Left renal cortex interstitium (tissue), 4 donors: ENCODE measurements around the gene SRP68. TPM values are rescaled to one million over a fixed set of nuclear protein-coding genes. Genes with fewer than 3 reads are reported as not detected.

ENCODE experiments used
- DNase-seq, 4 donors: peaks; one replicate each; pipeline ENCODE4 v3.0.0-alpha.2; 2013; ENCODE audit warnings: low read depth in 4 of 4, low spot score in 2 of 4, missing footprints in 1 of 4
- polyA plus RNA-seq, 4 donors: library from polyadenylated mRNA; unstranded; fragments of 120-200 nt; gene quantifications; one replicate each; pipeline ENCODE4 v1.2.1, GENCODE V29; 2013; ENCODE audit not compliant: insufficient read length in 4 of 4

The SRP68 gene
- polyA plus RNA-seq, 4 donors: 95.3 to 110 (median 101) TPM

GRCh38 chr17:76090517-76091129 lies 18.3 kb upstream of the SRP68 start:
- DNase-seq: no peak

DNA sequence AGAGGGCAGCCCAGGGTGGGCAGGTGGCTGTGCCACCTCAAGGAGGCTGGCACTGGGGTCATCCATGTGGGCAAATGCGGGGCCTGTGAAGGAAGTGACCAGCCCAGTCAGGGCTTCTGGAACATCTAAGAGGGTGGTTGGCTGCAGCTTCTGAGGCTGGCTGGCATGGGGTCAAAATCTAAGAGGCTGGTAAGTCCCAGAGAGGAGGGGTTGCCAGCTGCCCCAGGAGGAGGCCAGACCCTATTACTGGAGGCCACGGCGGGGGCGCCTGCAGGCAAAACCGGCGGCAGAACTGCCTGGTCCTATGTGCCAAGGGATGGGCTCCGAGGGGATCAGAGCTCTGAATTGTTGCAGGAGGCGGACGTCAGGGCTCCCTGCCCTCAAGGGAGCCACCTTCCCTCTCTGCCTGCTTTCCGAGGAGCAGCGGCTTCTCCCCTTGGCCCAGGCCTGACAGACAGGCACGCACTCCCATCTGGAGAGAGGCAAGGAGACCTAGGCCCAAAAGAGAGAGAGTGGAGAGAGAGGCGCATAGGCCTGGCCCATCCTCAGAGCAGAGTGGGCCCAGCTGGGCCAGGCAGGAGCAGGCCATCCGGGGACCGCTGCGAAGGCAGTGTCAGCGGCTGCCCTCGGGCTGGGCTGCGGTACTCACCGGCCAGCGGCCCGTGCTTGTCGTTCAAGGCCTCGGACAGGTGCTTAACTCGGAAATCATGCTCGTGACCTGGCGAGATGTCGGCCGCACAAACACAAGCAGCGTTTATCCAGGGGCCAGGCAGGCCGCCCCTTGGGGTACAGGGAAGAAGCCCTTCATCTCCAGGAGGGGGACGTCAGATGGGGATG lies 17.6 kb upstream of the SRP68 start:
- no peak for DNase-seq

DNA sequence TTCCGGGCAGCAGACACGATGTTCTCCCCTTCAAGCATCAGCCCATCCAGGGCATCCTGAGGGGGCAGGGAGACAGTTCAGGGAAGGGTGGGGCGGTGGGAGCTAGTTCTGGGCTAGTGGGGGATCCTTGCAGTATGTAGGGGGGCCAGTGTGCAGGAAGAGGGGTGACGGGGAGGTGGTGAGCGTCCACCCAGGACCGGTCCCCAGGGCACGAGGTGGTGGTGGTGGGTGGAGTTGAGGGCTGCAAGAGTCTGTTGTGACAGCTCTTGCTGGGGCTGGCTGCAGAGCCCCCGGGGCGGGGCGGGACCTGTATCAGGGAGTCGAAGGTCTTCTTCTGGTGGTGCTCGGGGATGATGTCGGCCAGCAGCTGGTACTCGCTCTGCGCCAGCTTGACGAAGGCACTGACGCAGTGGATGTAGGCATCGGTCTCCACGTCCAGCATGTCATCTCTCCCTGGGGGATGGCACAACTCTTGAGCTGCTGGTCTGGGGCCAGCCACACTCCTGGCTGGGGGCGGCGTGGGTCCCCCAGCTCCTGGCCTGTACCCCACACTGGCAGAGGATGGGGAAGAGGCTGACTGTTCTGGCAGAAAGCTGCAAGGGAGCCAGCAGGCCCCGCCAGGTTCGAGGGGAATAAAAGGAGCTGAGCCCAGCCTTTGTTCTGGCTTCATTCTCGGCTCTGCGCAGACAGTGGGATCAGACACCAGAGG lies 16.7 kb upstream of the SRP68 start:
- DNase-seq: no peak

DNA sequence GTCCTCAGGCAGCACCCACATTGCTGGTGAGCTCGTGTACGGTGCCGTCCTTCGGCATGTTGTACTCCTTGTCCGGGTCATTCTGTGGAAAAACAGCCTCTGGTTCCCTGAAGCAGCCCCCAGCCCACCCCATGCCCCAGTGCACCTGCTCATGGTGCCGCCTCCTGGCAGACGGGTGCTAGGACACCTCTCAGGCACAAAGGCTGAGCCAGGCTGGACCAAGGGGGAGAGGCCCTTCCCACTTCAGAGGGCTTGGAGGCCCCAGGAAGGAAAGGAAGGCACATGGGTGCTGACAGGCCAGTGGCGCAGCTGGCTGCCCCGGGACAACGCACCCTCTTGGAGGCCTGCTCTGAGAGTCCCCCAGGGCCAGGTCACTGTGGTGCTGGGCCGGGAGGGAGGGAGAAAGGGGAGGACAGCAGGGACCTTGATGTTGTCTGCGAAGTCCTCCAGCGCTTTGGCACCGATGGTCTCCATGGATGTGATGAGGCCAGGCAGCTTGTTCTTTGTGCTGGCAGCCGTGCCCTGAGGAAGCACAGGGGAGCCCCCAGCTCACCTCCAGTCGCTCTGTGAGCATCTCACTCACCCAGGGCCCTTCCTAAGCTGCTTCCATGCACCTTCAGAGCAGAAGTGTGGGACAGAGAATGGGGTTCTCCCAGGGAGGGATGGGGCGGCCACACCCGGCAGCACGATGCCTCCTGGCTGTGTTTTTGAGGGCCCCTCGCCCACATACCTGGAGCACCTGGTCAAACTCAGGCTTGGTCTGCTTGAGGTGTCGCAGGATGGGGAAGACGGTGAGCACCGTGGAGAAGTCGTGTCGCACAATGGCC lies 15.9 kb upstream of the SRP68 start:
- DNase-seq: no peak

- no peak for DNase-seq
Measured at GRCh38 chr17:76087531-76087930, 15.2 kb upstream of the SRP68 start.

- DNase-seq: no peak
Measured at GRCh38 chr17:76086384-76086783, 14.1 kb upstream of the SRP68 start.

DNA sequence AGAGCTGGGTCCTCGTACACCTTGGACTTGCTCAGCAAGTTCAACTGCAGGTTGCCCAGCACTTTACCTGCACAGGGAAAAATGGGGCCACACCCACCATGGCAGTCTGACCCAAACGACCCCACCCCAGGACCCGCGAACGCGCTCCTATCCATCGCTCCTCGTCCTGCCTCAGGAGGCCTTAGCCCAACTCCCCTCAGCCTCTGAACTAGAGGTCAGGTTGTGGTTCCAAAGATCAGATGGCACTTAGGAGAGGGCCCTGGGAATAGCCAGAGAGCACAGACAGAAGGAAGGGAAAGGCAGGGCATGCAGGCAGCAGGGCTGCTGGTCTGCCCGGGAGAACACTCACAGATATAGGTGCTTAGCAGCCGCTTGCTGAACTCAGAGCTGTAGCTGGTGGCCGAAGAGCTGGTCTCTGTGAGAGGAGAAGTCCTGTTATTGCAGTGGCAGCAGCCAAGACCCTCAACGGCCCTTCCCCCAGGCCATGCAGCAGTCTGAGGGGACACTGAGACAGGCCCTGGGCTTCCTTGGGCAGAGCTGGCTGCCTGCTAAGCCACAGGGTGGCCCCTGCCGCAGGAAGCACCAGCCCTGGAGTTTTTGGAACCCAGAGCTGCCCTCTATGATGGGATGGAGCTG lies 13.5 kb upstream of the SRP68 start:
- no peak for DNase-seq

GRCh38 chr17:76085066-76085730 lies 12.9 kb upstream of the SRP68 start:
- DNase-seq: no peak

DNA sequence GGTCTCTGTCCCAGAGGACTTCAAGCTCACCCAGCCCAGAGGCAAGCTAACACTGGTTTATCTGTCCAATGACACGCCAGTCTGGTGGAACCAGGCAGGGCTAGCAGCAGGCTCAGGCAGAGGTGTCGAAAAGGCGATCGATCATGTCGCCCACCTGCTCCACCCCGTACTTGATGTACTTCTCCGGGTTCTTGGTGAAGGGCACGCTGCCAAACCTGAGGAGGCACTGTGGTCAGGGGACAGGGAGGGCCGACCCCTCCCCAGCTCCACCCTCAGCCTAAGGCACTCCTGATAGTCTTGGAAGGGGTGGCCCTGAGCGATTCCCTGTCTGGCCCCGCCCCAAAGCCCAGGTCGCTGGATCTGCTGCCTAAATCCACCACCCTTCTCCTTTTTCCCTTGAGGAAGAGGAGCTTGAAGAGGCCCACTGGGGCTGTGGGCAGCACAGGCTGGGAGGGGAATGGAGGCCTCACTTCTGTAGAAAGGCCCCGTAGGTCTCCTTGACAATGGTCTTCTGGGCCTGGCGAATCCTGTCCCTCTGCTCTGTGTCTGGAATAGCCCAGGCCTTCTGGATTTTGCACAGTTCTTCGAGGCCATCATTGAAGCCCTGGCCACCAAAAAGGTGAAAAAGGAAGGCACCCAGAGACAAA lies 11.3 kb upstream of the SRP68 start:
- no peak for DNase-seq

DNA sequence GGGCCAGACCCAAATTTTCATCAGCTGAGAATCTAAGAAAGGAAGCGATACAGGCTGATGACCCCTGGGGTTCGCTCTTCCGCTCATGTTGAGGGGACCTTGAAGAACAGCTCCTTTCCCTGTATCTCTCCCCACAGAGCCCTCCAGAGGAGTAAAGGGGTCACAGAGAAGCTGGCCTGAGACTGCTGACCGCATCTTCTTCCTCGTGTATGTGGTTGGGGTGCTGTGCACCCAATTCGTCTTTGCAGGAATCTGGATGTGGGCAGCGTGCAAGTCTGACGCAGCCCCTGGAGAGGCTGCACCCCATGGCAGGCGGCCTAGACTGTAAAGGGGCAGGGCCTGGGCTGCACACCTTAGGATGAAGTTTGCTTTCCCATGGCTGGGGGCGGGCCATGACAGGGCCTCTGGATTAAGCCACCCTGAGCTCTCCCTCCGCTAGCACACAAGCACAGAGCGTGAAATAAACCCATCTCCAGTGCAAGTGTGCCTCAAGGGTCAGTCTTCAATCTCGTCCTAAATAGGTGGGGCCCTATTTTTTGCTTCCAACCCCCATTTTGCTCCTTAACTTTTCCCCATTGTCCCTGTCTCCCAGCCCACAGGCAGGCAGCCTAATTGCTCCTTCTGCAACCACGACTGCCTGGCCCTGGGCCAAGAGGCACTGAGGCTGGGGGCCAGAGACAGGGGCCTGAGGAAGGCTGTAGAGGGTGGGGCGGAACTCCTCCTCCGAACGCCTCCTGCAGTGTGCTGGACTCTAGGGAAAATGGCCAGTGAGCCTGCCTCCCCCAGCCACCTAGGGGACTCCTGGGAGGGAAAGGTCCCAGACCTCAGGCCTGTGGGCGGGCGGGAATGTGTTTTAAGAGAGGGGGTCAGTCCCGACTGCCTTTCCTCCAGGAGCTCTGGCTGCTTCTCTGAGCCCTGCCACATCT lies 10.3 kb upstream of the SRP68 start:
- no peak for DNase-seq

DNA sequence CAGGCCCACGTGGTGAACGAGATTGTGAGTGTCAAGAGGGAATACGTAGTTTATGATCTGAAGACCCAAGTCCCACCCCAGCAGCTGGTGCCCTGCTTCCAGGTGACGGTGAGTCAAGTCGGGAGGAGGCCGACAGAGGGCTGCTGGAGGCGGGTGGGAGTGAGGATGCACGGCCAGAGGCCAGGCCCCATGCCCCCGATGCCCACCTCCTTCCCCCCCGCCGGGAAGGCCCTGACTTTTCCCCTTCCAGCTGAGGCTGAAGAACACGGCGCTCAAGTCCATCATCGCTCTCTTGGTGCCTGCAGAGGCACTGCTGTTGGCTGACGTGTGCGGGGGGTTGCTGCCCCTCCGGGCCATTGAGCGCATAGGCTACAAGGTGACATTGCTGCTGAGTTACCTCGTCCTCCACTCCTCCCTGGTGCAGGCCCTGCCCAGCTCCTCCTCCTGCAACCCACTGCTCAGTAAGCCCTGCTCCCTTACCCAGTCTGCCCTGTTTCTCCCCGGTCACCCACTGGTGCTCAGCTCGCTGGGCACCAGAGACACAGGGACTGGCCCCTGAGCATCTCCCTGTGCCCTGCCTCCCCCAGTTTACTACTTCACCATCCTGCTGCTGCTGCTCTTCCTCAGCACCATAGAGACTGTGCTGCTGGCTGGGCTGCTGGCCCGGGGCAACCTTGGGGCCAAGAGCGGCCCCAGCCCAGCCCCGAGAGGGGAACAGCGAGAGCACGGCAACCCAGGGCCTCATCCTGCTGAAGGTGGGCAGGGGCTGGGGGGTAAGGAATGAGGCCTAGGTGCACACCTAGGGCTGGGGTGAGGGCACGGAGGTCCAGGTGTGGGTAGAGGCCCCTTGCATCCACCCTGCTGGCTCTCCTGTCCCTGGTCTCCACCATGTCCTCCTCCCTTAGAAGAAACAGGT lies 9.2 kb upstream of the SRP68 start:
- no peak for DNase-seq

- no peak for DNase-seq
Measured at GRCh38 chr17:76080768-76081287, 8.5 kb upstream of the SRP68 start.

DNA sequence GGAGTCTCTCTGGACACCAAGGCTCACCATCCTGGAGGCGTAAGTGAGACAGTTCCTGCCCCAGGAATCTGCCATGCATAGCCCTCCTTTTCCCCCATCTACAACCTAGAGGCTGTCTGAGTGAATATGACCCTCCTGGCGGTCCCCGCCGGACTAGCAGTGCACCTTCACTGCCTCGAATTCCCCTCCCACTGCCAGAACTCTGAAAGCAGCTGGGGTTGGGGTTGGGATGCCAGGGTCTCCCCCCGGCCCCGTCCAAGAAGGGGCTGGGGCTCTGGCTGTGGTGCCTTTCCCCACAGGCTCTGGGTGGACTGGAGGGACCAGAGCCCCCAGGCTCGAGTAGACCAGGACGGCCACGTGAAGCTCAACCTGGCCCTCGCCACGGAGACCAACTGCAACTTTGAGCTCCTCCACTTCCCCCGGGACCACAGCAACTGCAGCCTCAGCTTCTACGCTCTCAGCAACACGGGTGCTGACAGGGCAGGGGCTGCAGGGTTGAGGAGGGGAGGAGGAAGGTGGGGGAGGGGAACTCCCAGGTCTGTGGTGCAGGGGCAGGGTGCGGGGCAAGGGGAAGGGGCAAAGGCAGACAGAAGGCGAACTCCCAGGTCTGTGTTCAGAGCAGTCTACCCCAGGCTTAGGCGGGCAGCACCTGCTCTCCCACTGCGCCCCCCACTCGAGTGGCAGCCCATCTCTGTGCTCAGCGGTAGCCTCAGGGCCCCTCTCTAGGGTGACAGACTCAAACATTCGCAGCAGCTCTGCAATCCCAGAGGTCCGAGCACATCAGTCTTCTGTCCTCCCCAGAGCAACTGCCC lies 7.8 kb upstream of the SRP68 start:
- no peak for DNase-seq

GRCh38 chr17:76079535-76079955 lies 7.2 kb upstream of the SRP68 start:
- DNase-seq: no peak

- DNase-seq: no peak
Measured at GRCh38 chr17:76078860-76079534, 6.7 kb upstream of the SRP68 start, which contains the start of gene ZACN. TSS of gene ZACN (plus strand) at chr17:76079182. CDS start at chr17:76079265, 83 bp downstream.
